ENCODE measurements around the gene DPYSL5.
A peak's percentile ranks its signal among the peaks of the same experiment; 100 is the strongest.
"Not testable (repeated sequence)": the region's sequence is repeated elsewhere in the genome, so short reads cannot be mapped to it uniquely, and the experiment has no call there.

The DPYSL5 gene

GRCh38 chr2:26876260-26876659 is 28.3 kb downstream of the DPYSL5 start:
- no peak for DNase-seq

GRCh38 chr2:26877276-26877675 is 29.3 kb downstream of the DPYSL5 start:
- DNase-seq: no peak

DNA sequence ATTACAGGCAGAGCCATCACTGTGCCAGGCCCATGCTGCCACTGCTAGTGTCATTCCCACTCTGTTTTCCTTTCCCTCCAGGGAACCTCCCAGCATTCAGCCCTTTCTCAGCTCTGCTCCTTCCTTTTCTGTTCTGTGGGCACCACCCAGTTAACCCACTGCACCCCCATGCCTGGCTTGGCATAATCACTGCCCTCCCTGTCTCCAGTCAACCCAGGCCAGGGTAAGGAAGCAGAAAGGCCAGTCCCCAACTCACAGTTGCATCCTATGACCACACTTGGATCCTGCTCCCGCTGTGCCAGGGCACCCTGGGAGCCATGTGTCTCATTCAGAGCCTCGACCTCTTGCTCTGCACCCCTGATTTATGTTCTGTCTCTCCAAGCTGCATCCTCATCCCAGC is 32.2 kb downstream of the DPYSL5 start:
- DNase-seq: no peak

- no peak for DNase-seq
These were observed 33.0 kb downstream of the DPYSL5 start for GRCh38 chr2:26880910-26881435.

DNA sequence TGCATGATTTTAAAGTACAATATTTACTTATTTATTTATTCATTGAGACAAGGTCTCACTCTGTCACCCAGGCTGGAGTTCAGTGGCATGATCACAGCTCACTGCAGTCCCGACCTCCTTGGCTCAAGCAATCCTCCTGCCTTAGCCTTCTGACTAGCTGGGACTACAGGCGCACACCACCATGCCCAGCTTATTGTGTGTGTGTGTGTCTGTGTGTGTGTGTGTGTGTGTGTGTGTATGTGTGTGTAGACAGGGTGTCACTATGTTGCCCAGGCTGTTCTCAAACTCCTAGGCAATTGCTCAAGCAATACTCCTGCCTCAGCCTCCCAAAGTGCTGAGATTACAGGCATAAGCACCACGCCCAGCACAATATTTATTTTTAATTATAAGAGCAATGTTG is 34.3 kb downstream of the DPYSL5 start:
- not testable (repeated sequence) for DNase-seq

DNA sequence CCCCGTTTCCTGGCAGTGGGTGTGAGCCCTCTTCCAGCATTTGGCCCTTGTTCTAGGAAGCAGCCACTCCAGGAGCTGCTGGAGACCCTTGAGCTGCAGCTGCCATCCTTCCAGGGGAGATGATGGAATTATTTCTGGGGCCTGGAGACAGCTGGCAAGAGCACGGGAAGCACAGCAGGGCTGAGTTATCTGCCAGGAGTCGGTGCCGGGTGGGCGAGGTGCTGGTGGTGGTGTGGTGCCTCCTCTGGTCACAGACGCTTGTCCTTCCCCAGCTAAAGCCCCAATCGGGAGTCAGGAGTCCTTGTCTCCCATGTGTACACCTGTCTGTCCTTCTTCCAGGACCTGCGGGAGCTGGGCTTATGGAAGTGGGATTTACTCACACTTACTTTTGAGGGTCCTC is 36.0 kb downstream of the DPYSL5 start:
- DNase-seq: no peak

DNA sequence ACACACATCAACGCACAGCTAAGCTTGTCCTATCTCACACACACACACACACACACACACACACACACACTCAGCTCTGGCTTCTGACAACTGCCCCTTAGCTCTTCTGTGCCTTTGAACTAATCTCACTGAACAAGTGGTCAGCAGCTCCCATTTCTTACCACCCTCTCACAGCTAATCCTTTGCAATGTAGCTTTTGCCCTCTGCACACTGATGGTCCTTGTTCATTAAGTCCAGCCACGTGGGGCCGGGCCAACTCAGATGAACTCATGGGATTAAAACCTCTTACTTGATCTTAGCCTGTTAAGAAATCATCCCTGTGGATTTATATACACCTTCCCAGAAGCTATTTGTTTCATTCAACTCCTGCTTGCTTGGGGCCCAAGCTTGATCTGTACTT is 36.6 kb downstream of the DPYSL5 start:
- no peak for DNase-seq

DNA sequence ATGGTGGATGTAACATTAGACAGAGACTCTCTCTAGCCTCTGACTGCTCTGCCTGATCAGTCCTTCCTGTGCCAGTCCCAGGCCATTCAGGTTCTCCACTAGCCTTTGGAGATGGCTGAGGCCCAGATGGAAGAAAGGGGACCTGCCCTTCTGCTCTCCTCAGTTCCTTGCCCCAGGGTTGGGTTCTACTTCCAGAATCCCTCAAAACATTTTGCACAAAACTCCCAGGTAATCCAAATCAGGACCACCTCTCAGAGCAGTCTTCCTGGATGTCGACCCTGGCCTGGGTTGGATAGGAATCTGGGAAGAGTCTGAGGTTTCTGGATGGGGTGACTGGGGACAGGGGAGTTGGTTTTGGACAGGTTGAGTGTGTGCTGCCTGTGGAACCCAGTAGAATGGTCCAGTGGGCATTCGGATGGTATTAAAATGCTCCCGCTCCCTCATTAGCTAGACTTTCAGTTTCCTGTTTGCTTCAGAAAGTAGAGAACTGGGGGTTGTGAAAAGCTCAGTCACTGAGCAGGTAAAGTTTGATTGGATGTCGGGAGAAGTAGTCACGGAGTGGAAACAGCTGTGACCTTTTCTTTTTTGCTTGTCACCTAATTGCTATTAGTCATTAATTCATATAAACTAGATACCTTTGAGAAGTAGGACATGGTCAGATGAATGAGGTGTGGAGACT is 37.9 kb downstream of the DPYSL5 start:
- no peak for DNase-seq

DNA sequence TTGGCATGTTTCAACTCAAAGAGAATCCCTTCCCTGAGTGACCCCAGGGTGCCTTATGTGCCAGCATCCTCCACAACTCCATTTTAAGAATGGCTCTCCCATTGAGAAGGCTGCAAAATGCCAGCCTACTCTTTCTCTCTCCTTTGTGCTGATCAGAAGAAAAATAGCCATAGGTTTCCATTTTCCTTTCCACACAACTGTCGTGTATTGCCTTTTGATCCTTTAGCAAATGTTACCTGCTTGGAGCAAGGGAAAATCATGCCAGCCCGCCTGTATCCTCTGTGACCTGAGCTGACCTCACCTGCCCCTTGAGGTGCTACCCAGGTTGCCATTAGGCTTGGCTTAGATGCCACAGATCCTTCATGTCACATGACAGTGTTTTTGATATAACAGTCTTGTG is 38.8 kb downstream of the DPYSL5 start:
- no peak for DNase-seq

- no peak for DNase-seq
These were observed 39.2 kb downstream of the DPYSL5 start for GRCh38 chr2:26887151-26887550.

GRCh38 chr2:26889796-26890195 is 41.9 kb downstream of the DPYSL5 start:
- DNase-seq: no peak

DNA sequence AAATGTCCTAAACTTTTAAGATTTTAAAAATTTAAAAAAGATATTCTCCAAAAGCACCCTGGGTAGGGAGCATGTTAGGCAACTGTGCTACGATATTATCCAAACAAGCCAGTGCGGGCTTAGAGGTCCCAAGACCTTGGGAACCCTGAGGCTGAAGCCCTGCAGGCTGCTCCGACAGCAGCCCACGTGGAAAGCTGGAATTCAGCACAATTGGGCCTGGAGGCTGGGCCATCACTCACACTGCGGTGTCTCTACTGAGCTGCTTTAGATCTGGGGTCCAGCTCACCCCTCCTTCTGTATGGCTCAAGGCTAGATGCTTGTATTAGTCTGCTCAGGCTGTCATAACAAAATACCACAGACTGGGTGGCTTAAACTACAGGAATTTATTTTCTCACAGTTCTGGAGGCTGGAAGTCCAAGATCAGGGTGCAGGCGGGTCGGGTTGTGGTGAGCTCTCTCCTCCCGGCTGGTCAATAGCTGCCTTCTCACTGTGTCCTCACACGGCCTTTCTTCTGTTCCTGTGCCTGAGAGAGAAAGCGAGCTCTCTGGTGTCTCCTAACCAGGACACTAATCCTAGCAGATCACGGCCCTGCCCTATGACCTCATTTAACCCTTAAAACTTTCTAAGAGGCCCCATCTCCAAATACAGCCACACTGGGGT is 42.5 kb downstream of the DPYSL5 start:
- DNase-seq: no peak

DNA sequence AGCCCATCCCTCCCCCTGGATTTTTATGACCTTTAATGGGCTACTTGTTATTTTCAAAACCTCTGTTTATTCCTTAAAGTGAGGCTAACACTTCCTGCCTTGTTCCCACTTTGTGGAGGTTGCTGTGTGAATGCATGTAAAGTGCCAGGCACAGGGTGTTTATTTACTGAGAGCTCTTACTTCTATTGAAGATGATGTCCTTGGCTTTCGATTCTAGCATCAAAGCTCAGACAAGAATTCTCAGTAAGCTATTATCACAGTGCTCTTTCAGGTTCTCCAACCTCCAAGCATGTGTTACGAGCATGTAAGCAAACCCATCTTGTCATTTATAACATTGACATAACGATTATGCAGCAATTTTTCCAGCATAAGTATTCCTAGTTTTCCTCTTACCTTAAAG is 44.2 kb downstream of the DPYSL5 start:
- DNase-seq: no peak

- DNase-seq: no peak
These were observed 45.1 kb downstream of the DPYSL5 start for GRCh38 chr2:26892922-26893524.

DNA sequence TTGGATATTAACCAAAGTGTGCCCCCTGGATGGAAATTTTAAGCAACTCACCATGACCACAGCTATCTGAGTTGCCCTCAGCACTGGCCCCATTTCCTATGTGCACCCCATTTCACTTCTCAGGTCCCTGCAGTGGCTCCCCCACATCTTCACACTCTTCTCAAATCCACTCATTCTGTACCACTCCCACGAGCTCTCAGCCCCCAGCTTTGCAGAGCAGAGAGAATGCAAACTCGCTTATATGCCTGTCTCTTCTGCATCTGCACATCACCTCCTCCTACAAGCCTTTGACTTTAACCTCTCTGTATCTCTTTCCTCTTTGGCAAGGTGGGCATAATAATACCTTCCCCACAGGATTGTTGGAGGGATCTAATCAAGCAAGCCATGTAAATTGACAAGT is 46.2 kb downstream of the DPYSL5 start:
- DNase-seq: no peak

DNA sequence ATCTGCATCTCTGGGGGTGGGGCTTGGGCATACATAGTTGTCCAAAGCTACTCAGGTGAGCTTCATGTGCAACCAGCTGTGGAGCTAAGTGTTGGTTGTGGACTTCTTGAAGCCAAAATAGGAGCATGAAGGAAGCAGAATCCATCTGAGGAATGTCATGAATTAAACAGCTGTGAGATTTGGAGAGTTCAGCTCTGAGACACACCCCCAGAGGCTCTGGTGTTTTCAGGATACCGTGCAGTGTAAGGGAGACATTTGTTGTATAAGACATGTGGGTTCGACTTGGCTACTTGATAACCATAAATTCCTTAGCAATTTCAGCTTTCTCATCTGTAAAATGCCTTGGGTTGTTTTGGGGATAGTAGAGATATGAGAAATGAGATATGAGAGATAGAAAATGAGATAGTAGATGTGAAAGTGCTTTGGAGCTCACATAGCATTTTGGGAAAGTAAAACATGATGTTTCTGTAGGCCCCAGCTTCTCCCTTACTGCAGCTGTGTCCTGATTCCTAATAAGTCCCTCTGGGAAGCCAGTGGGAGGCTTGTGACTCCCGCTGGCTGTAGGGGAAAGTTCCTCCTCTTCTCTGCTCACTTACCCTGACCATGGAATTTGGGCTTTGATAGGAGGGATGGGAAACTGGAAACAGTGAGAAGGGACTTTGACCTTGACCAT is 50.0 kb downstream of the DPYSL5 start:
- DNase-seq: no peak

DNA sequence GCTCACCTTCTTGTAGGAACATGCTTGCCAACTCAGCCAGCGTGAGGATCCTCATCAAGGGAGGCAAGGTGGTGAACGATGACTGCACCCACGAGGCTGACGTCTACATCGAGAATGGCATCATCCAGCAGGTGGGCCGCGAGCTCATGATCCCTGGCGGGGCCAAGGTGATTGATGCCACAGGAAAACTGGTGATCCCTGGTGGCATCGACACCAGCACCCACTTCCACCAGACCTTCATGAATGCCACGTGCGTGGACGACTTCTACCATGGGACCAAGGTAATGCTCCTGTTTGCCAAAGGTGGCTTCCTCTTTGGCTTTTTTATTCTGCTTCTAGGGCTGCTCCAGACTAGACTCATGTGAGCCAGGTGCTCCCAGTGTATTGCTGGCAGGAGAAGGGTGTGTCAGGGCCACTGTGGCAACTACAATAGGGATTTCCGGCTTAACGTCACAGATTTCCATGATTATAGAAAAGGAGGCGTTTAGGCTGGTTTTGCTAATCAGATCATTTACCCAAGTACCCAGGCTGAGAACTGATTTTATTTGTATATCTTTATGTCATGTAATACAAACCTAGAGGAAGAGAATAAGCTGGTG is 50.6 kb downstream of the DPYSL5 start:
- no peak for DNase-seq

GRCh38 chr2:26899500-26900164 is 51.7 kb downstream of the DPYSL5 start:
- no peak for DNase-seq

DNA sequence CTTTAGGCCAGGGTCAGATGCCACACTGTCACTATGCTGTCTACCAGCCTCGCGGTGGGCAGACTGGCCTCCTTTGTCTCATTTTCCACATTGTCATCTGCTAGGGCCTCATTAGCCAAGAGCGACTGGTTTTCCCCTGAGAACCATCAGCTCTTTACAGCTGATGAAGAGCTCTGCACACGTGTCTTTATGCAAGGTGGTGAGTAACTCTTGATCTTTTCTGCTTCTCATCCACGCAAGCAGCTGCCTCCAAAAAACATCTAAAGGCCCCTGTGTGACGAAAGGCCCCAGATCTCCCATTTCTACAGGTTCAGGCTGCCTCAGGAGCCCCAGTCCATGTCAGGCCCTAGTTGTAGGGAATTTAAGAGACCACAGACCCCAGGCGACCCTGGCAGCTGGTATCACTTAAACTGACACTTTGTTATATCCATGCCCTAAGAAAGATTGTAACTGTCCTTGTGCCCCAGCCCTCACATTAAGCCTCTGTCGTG is 52.9 kb downstream of the DPYSL5 start:
- DNase-seq: no peak

DNA sequence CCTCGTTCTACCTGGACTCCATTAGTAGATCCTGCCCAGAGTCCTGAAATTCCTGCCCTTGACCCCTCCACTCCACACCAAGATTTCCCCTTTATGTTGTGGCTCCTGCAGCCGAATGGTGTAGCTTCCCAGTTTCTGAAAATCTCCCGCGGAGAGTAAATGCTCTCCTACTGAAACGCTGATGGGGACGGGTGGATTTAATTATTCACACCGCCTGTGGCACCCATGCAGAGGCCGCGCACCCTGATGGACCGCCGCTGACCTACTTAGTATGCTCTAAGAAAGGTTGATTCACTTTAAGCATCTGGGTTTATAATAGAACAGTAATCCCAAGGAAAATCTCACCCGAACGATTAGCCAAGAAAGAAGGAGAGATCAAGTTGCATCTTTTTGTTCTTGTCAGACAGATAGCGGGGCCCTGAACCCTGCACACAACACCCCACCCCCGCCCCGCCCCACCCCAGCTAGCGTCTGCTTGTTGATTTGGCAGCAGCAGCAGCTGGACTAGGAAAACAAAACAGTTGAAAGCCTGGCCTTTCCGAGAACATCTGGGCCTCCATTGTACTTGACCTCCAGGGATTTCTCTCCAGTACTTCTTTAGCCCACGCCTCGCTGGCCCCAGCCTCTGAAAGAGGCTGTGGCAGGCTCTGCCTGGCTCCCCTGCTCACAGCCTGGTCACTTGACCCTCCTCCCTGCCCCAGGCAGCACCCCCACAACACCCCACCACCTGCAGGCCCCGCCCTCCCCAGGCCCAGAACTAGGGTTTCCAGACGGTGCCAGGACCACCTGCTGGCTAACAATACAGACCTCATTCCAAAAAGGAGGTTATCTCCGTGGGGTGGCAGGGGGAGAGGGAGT is 53.6 kb downstream of the DPYSL5 start:
- DNase-seq: peak; percentile 79

DNA sequence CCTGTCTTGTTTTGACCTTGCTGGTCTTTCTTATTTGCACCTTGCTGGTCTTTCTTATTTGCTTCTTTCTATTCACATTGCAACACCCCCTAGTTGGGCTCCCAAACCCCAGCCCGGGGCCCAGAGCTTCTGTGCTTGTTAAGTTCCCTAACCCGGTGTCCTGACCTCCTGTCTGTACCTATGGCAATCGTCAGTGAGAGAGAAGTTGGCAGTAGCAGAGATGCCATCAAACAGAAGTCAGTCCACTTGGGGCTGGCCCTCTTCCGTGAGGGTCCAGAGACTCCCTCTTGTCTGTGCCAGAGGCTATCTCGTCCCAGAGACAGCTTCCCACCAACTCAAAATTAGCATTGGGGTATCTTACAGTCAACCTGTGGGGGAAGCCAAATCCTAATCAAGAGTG is 55.7 kb downstream of the DPYSL5 start:
- no peak for DNase-seq

- DNase-seq: no peak
These were observed 56.9 kb downstream of the DPYSL5 start for GRCh38 chr2:26904839-26905238.

All from NCI-H2227 treated with DMSO at 0.1 percent for 48 hours (cell line).